ENCODE data around the gene ADD3.
"Not testable (repeated sequence)": the region's sequence is repeated elsewhere in the genome, so short reads cannot be mapped to it uniquely, and the experiment has no call there.

ADD3 gene

DNA sequence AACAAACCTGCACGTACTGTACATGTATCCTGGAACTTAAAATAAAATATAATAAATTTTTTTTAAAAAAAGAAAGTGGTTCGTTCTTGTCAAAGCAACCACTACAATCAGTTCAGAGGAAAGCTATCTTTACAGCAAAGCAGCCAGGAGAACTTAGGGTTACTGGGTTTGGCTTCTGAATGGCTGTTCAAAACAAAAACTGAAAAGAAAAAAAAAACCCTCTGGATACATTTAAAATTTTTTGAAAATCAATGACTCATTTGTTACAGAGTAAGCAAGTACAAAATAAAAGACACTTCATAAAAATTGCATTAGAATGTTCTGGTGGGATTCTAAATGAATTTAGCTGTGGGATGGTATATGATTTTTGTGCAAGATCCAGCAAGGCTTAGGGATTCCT, 28.6 kb upstream of the ADD3 start:
- peaks cover 53% of the 10 kb centered on the region for H3K4me1 Mint-ChIP-seq

DNA sequence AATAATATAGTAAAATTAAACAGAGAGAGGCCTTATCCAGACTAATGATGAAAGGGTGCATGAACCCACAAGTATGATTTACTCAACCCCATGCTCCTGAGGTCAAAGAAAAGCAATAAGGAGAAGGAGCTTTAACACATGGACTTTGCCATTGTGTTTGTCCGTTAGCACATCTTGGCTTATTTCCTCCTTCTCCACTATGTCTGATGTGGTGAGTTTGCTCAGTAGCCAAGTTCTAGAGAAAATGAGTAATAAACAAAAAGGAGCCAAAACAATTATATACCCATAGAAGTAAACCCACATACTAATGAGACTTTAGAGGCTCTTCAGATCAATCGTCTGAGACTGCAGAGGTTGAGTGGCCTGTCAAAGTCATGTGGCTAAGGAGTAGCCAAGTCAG, 26.1 kb upstream of the ADD3 start:
- Mint-ChIP-seq H3K27ac (no peak overlapping the region), H3K9me3 (peaks cover 30% of the 10 kb centered on the region), H3K4me3 (no peak overlapping the region), H3K4me1 (peaks cover 33% of the 10 kb centered on the region), H3K36me3 (ENCODE audit: low read depth) (peaks cover 12% of the 10 kb centered on the region), H3K27me3 (ENCODE audit: low read depth, poor library complexity) (peaks cover 4% of the 10 kb centered on the region)
- TF ChIP-seq, protein P1, sequence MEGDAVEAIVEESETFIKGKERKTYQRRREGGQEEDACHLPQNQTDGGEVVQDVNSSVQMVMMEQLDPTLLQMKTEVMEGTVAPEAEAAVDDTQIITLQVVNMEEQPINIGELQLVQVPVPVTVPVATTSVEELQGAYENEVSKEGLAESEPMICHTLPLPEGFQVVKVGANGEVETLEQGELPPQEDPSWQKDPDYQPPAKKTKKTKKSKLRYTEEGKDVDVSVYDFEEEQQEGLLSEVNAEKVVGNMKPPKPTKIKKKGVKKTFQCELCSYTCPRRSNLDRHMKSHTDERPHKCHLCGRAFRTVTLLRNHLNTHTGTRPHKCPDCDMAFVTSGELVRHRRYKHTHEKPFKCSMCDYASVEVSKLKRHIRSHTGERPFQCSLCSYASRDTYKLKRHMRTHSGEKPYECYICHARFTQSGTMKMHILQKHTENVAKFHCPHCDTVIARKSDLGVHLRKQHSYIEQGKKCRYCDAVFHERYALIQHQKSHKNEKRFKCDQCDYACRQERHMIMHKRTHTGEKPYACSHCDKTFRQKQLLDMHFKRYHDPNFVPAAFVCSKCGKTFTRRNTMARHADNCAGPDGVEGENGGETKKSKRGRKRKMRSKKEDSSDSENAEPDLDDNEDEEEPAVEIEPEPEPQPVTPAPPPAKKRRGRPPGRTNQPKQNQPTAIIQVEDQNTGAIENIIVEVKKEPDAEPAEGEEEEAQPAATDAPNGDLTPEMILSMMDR (IDR thresholded peaks at IDR 0.05): no peak
- DNase-seq: no peak

More for the DNA sequence above, 28.6 kb upstream of the ADD3 start:
- no peak overlapping the region for H3K27ac Mint-ChIP-seq
- H3K9me3 Mint-ChIP-seq: peaks cover 8% of the 10 kb centered on the region
- no peak overlapping the region for H3K4me3 Mint-ChIP-seq
- H3K27me3 Mint-ChIP-seq (ENCODE audit: low read depth, poor library complexity): peaks cover 4% of the 10 kb centered on the region
- TF ChIP-seq, protein P1 (IDR thresholded peaks at IDR 0.05): no peak
- no peak for DNase-seq
- no peaks in the 10 kb centered on the region for H3K36me3 Mint-ChIP-seq (ENCODE audit: low read depth)

DNA sequence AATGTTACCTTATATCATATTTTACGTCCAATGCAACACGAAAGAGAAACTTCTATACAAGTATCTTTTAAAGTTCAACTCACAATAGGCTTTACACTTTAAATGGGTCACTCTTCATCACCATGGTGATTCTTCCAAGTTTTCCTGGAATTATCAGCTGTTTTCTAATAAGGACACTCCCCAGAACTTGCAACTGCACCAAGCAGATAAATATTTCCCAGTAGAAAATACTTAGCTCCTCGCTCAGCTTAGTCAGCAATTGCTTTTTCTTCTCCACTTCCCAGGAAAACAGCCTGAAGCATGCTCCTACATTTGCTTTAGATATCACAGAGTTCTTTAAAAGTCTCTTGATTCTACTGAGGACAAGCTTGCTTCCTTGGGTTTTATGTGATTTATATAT, 25.7 kb upstream of the ADD3 start:
- Mint-ChIP-seq H3K27me3 (ENCODE audit: low read depth, poor library complexity) (peaks cover 4% of the 10 kb centered on the region), H3K9me3 (peaks cover 32% of the 10 kb centered on the region), H3K4me1 (peaks cover 28% of the 10 kb centered on the region), H3K36me3 (ENCODE audit: low read depth) (peaks cover 12% of the 10 kb centered on the region), H3K27ac (no peak overlapping the region), H3K4me3 (no peak overlapping the region)
- TF ChIP-seq, protein P1 (IDR thresholded peaks at IDR 0.05): no peak
- DNase-seq: no peak

DNA sequence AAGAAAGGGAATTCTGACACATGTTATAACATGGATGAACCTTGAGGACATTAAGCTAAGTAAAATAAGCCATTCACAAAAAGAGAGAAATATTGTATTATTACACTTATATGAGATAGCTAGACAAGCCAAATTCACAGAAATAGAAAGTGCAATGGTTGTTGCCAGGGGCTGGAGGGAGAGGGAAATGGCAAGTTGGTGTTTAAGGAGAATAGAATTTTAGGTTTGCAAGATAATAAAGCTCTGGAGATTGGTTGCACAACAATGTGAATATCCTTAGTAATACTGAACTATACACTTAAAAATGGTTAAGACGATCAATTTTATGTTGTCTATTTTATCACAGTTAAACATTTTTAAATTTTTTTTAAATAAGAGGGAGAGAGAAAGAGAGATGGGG, 25.0 kb upstream of the ADD3 start:
- H3K27ac Mint-ChIP-seq: no peak overlapping the region
- TF ChIP-seq, protein P1 (IDR thresholded peaks at IDR 0.05): no peak
- peaks cover 38% of the 10 kb centered on the region for H3K9me3 Mint-ChIP-seq
- DNase-seq: no peak
- H3K4me1 Mint-ChIP-seq: peaks cover 27% of the 10 kb centered on the region
- peaks cover 4% of the 10 kb centered on the region for H3K27me3 Mint-ChIP-seq (ENCODE audit: low read depth, poor library complexity)
- H3K36me3 Mint-ChIP-seq (ENCODE audit: low read depth): peaks cover 13% of the 10 kb centered on the region
- H3K4me3 Mint-ChIP-seq: no peak overlapping the region

DNA sequence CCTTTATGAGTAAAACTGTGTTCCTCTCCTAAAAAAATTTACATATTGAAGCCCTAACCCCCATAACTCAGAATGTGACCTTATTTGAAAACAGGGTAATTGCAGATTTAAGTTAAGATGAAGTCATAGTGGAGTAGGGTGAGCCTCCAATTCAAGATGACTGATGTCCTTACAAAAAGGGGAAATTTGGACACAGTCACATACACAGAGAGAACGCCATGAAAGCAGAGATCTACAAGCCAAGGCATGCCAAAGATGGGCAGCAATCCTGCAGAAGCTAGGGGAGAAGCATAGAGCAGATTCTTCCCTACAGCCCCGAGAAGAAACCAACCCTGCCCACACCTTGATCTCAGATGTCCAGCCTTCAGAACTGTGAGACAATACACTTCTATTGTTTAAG, 23.8 kb upstream of the ADD3 start:
- Mint-ChIP-seq H3K4me3 (no peak overlapping the region), H3K9me3 (peaks cover 46% of the 10 kb centered on the region), H3K27ac (no peak overlapping the region), H3K27me3 (ENCODE audit: low read depth, poor library complexity) (peaks cover 4% of the 10 kb centered on the region), H3K36me3 (ENCODE audit: low read depth) (peaks cover 18% of the 10 kb centered on the region), H3K4me1 (peaks cover 34% of the 10 kb centered on the region)
- no peak for DNase-seq
- TF ChIP-seq, protein P1 (IDR thresholded peaks at IDR 0.05): no peak

DNA sequence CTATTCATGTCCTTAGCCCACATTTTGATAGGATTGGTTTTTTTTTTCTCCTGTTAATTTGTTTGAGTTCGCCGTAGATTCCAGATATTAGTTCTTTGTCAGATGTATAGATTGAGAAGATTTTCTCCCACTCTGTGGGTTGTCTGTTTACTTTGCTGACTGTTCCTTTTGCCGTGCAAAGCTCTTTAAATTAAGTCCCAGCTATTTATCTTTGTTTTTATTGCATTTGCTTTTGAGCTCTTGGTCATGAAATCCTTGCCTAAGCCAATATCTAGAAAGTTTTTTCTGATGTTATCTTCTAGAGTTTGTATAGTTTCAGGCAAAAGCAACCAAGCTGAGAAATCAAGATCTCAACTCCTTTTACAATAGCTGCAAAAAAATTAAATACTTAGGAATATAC, 22.0 kb upstream of the ADD3 start:
- H3K27me3 Mint-ChIP-seq (ENCODE audit: low read depth, poor library complexity); H3K27ac Mint-ChIP-seq; H3K4me3 Mint-ChIP-seq; DNase-seq: not testable (repeated sequence)
- Mint-ChIP-seq H3K4me1 (peaks cover 29% of the 10 kb centered on the region), H3K36me3 (ENCODE audit: low read depth) (peaks cover 18% of the 10 kb centered on the region), H3K9me3 (peaks cover 46% of the 10 kb centered on the region)

All from nephron progenitor cell (in vitro differentiated cells).